CD4-positive, alpha-beta T cell (primary cell): ENCODE measurements around the gene FITM2. TPM values are rescaled to one million over a fixed set of nuclear protein-coding genes. Genes with fewer than 3 reads are reported as not detected.

Source experiments
- ATAC-seq: fragments of 200-7000 bp; cut with Tn5 transposase; one replicate; pipeline ENCODE4 v1.10.0; 2022; ENCODE audit warnings: mild to moderate bottlenecking; ENCODE audit not compliant: poor library complexity
- CTCF ChIA-PET: fragments of 350-600 bp; sonication (Branson Sonifier 250); formaldehyde crosslinking; loops from one replicate; lab custom pipeline; 2021; ENCODE audit warnings: antibody characterized with exemption, inconsistent platforms; lab: Charles Lee
- POLR2A ChIA-PET: fragments of 350-600 bp; sonication (Branson Sonifier 250); formaldehyde crosslinking; loops from one replicate; lab custom pipeline; 2021; ENCODE audit warnings: antibody characterized with exemption, inconsistent platforms; lab: Charles Lee
- DNase-seq, 14 experiments: peaks; one replicate each; pipeline ENCODE4 v3.0.0-alpha.2; 2013 to 2020; ENCODE audit warnings: mixed read lengths in 2 of 14
- H3K27ac ChIP-seq, 2 donors: one replicate each; pipeline versions ENCODE4 v1.5.1 to v1.7.0; 2013; ENCODE audit warnings: low read length in 2 of 2, low read depth in 1 of 2, mild to moderate bottlenecking in 1 of 2
- H3K27me3 ChIP-seq, 2 experiments: 1 replicate in 1 of 2; 2 replicates in 1 of 2; pipeline versions ENCODE4 v1.6.1 to v1.7.0; 2013; ENCODE audit warnings: low read length in 2 of 2, control low read depth in 1 of 2, mild to moderate bottlenecking in 1 of 2, moderate library complexity in 1 of 2; ENCODE audit not compliant: insufficient read depth in 2 of 2, control insufficient read depth in 1 of 2
- H3K36me3 ChIP-seq: one replicate; pipeline ENCODE4 v1.6.1; 2013; ENCODE audit warnings: low read length, control low read depth; ENCODE audit not compliant: insufficient read depth
- H3K4me1 ChIP-seq: one replicate; pipeline ENCODE4 v1.6.1; 2013; ENCODE audit warnings: low read length, control low read depth; ENCODE audit not compliant: insufficient read depth
- H3K4me3 ChIP-seq: one replicate; pipeline ENCODE4 v1.5.1; 2013; ENCODE audit warnings: mild to moderate bottlenecking, low read length, moderate library complexity
- H3K9me3 ChIP-seq, 2 experiments: 1 replicate in 1 of 2; 2 replicates in 1 of 2; pipeline versions ENCODE4 v1.6.1 to v1.7.0; 2013; ENCODE audit warnings: low read length in 2 of 2, mild to moderate bottlenecking in 2 of 2, control low read depth in 1 of 2, moderate library complexity in 1 of 2; ENCODE audit not compliant: control insufficient read depth in 1 of 2, insufficient read depth in 1 of 2
- H3K27ac Mint-ChIP-seq: one replicate; pipeline ENCODE4 v1.8.0; 2020; ENCODE audit warnings: mixed read lengths
- H3K27me3 Mint-ChIP-seq: one replicate; pipeline ENCODE4 v1.8.0; 2021; ENCODE audit warnings: mixed read lengths
- H3K36me3 Mint-ChIP-seq: one replicate; pipeline ENCODE4 v1.8.0; 2021; ENCODE audit warnings: low read depth, mixed read lengths
- H3K4me1 Mint-ChIP-seq: one replicate; pipeline ENCODE4 v1.8.0; 2021; ENCODE audit warnings: low read depth, mixed read lengths
- H3K4me3 Mint-ChIP-seq: one replicate; pipeline ENCODE4 v1.8.0; 2020; ENCODE audit warnings: mild to moderate bottlenecking, mixed read lengths
- H3K9me3 Mint-ChIP-seq: one replicate; pipeline ENCODE4 v1.8.0; 2020; ENCODE audit warnings: mixed read lengths
- intact Hi-C, 2 experiments: fragments of 100-400 bp; cut with DNase I in 1 of 2; cut with micrococcal nuclease in 1 of 2; formaldehyde crosslinking; loops; one replicate each; pipeline versions ENCODE4 v1.15.1 to v1.9.0; 2023 to 2025; cut with DNase I, micrococcal nuclease
- total RNA-seq, 174 experiments: library from RNA in 2 of 174; stranded (reverse) in 2 of 174; gene quantifications; one replicate each; pipeline ENCODE4 v1.2.3 and lab custom pipeline; 2021 to 2026
- TF ChIP-seq, protein P1 (sequence below): fragments of 200-600 bp; IDR thresholded peaks from one replicate; pipeline ENCODE4 v1.8.0; 2022; ENCODE audit warnings: antibody characterized with exemption, mild to moderate bottlenecking

FITM2 gene
- total RNA-seq, 2 experiments from 2014 or later = 3.2 to 3.4 TPM

DNA sequence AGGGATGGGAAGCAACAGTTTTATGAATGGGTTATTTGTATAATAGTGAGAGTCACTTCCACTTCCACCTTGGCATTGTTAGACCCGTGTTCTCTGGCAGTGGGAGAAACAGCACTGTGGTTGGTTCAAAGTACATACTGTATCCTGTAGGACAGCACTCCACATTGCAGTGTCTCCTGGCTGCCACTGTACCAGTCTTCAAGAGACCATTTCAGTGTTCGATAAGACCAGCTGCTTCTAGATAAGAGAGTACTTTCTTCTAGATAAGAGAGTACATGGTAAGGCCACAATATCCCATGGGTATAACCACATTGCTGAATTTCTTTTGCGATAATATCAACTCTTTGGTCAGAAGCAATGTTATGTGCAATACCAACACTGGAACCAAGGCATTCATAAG lies 28.8 kb downstream of the FITM2 start:
- no peaks in the 10 kb centered on the region for H3K9me3 Mint-ChIP-seq
- Histone ChIP-seq H3K4me1 (no peaks in the 10 kb centered on the region), H3K27ac (no peak overlapping the region), H3K36me3 (no peaks in the 10 kb centered on the region), H3K27me3 (no peaks in the 10 kb centered on the region), H3K9me3 (no peaks in the 10 kb centered on the region), H3K4me3 (no peak overlapping the region)
- ChIA-PET POLR2A (no interaction called here), CTCF (no interaction called here)
- intact Hi-C loops = no loop called here
- no peaks in the 10 kb centered on the region for H3K36me3 Mint-ChIP-seq
- no peaks in the 10 kb centered on the region for H3K27me3 Mint-ChIP-seq
- ATAC-seq (no peak), DNase-seq (no peak)
- H3K27ac Mint-ChIP-seq = no peak overlapping the region
- TF ChIP-seq, protein P1, sequence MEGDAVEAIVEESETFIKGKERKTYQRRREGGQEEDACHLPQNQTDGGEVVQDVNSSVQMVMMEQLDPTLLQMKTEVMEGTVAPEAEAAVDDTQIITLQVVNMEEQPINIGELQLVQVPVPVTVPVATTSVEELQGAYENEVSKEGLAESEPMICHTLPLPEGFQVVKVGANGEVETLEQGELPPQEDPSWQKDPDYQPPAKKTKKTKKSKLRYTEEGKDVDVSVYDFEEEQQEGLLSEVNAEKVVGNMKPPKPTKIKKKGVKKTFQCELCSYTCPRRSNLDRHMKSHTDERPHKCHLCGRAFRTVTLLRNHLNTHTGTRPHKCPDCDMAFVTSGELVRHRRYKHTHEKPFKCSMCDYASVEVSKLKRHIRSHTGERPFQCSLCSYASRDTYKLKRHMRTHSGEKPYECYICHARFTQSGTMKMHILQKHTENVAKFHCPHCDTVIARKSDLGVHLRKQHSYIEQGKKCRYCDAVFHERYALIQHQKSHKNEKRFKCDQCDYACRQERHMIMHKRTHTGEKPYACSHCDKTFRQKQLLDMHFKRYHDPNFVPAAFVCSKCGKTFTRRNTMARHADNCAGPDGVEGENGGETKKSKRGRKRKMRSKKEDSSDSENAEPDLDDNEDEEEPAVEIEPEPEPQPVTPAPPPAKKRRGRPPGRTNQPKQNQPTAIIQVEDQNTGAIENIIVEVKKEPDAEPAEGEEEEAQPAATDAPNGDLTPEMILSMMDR = no peak
- no peaks in the 10 kb centered on the region for H3K4me1 Mint-ChIP-seq
- no peak overlapping the region for H3K4me3 Mint-ChIP-seq

GRCh38 chr20:44280387-44280786 lies 30.6 kb downstream of the FITM2 start:
- Histone ChIP-seq H3K4me1 (no peaks in the 10 kb centered on the region), H3K9me3 (no peaks in the 10 kb centered on the region), H3K27me3 (no peaks in the 10 kb centered on the region), H3K27ac (no peak overlapping the region), H3K36me3 (no peaks in the 10 kb centered on the region), H3K4me3 (no peak overlapping the region)
- DNase-seq (no peak), ATAC-seq (no peak)
- Mint-ChIP-seq H3K9me3 (no peaks in the 10 kb centered on the region), H3K36me3 (no peaks in the 10 kb centered on the region), H3K4me3 (no peak overlapping the region), H3K27ac (no peak overlapping the region), H3K4me1 (no peaks in the 10 kb centered on the region), H3K27me3 (no peaks in the 10 kb centered on the region)
- ChIA-PET POLR2A (no interaction called here), CTCF (no interaction called here)
- intact Hi-C loops = no loop called here
- TF ChIP-seq, protein P1 = no peak

GRCh38 chr20:44279228-44279627 lies 31.8 kb downstream of the FITM2 start:
- no peak for ATAC-seq

More at GRCh38 chr20:44279228-44279627, 31.8 kb downstream of the FITM2 start:
- no peaks in the 10 kb centered on the region for H3K27me3 ChIP-seq
- CTCF ChIA-PET = no interaction called here
- H3K27ac Mint-ChIP-seq = no peak overlapping the region
- H3K4me1 ChIP-seq = no peaks in the 10 kb centered on the region
- H3K9me3 Mint-ChIP-seq = no peaks in the 10 kb centered on the region
- DNase-seq = no peak
- no peak overlapping the region for H3K27ac ChIP-seq
- H3K4me1 Mint-ChIP-seq = no peaks in the 10 kb centered on the region
- no peak overlapping the region for H3K4me3 Mint-ChIP-seq
- no peaks in the 10 kb centered on the region for H3K27me3 Mint-ChIP-seq
- H3K4me3 ChIP-seq = no peak overlapping the region
- TF ChIP-seq, protein P1 = no peak
- H3K36me3 Mint-ChIP-seq = no peaks in the 10 kb centered on the region
- no peaks in the 10 kb centered on the region for H3K36me3 ChIP-seq
- H3K9me3 ChIP-seq = no peaks in the 10 kb centered on the region
- intact Hi-C loops = no loop called here
- POLR2A ChIA-PET = no interaction called here
